Measurements from ENCODE around the gene FRAS1.
"Not testable (repeated sequence)": the region's sequence is repeated elsewhere in the genome, so short reads cannot be mapped to it uniquely, and the experiment has no call there.

Gene FRAS1

GRCh38 chr4:78297116-78297800, 240.1 kb downstream of the FRAS1 start:
- no peak for DNase-seq

- DNase-seq: no peak
Measured at GRCh38 chr4:78298618-78299017, 241.5 kb downstream of the FRAS1 start.

- DNase-seq: no peak
Measured at GRCh38 chr4:78299565-78299972, 242.4 kb downstream of the FRAS1 start.

- DNase-seq: not testable (repeated sequence)
Measured at GRCh38 chr4:78307263-78307662, 250.1 kb downstream of the FRAS1 start.

- DNase-seq: no peak
Measured at GRCh38 chr4:78308517-78308916, 251.4 kb downstream of the FRAS1 start.

- no peak for DNase-seq
Measured at GRCh38 chr4:78309352-78309751, 252.2 kb downstream of the FRAS1 start.

GRCh38 chr4:78310007-78310739, 253.1 kb downstream of the FRAS1 start:
- DNase-seq: no peak

- no peak for DNase-seq
Measured at GRCh38 chr4:78310740-78311115, 253.6 kb downstream of the FRAS1 start.

- DNase-seq: no peak
Measured at GRCh38 chr4:78311306-78311705, 254.2 kb downstream of the FRAS1 start.

- no peak for DNase-seq
Measured at GRCh38 chr4:78312989-78313753, 256.0 kb downstream of the FRAS1 start.

- no peak for DNase-seq
Measured at GRCh38 chr4:78313754-78314120, 256.6 kb downstream of the FRAS1 start.

- no peak for DNase-seq
Measured at GRCh38 chr4:78318126-78318525, 261.0 kb downstream of the FRAS1 start.

GRCh38 chr4:78320349-78320935, 263.3 kb downstream of the FRAS1 start:
- no peak for DNase-seq

GRCh38 chr4:78322032-78322431, 264.9 kb downstream of the FRAS1 start:
- no peak for DNase-seq

GRCh38 chr4:78323439-78323838, 266.3 kb downstream of the FRAS1 start:
- no peak for DNase-seq

GRCh38 chr4:78324625-78325024, 267.5 kb downstream of the FRAS1 start:
- no peak for DNase-seq

- no peak for DNase-seq
Measured at GRCh38 chr4:78325271-78326157, 268.4 kb downstream of the FRAS1 start.

- not testable (repeated sequence) for DNase-seq
Measured at GRCh38 chr4:78328591-78328990, 271.5 kb downstream of the FRAS1 start.

GRCh38 chr4:78331186-78331585, 274.1 kb downstream of the FRAS1 start:
- DNase-seq: no peak

- no peak for DNase-seq
Measured at GRCh38 chr4:78331965-78332364, 274.8 kb downstream of the FRAS1 start.

- DNase-seq: no peak
Measured at GRCh38 chr4:78332976-78333375, 275.9 kb downstream of the FRAS1 start.
